H1 (cell line): Measurements from ENCODE around the gene MRM2. TPM values are rescaled to one million over a fixed set of nuclear protein-coding genes. Genes with fewer than 3 reads are reported as not detected.

Experiments
- NRF1 ChIP-seq: IDR thresholded peaks from 2 replicates; pipeline ENCODE4 v1.6.1; 2011; ENCODE audit warnings: mild to moderate bottlenecking, low read depth, low read length, improper control_type of control experiment
- SIRT6 ChIP-seq: IDR thresholded peaks from one replicate; pipeline ENCODE4 v1.7.1; 2012; ENCODE audit warnings: low read length, inconsistent platforms
- USF2 ChIP-seq: IDR thresholded peaks from 2 replicates; pipeline ENCODE4 v1.6.1; 2011; ENCODE audit warnings: low read length, improper control_type of control experiment
- YY1 ChIP-seq: IDR thresholded peaks from 2 replicates; pipeline ENCODE4 v1.6.1; 2011; ENCODE audit warnings: low read depth, mild to moderate bottlenecking, low read length
- polyA plus RNA-seq, 7 experiments: library from polyadenylated mRNA; depleted of rRNA in 3 of 7; stranded (reverse) in 5 of 7; unstranded in 2 of 7; fragments of >200 nt in 5 of 7; fragments of 200-250 nt in 2 of 7; gene quantifications; 1 replicate in 5 of 7; 2 replicates in 1 of 7; 4 replicates in 1 of 7; pipeline versions ENCODE4 v1.2.1 to v1.2.3, GENCODE V29; 2011 to 2013; ENCODE audit warnings: missing spikeins in 2 of 7, mixed read lengths in 2 of 7
- total RNA-seq: library from RNA; stranded (reverse); fragmentation: NEBNext Ultra II Directional; extraction: Animal tissue kit (Norgen Biotek cat#: 25700); gene quantifications from 2 replicates; pipeline ENCODE4 v1.2.1, GENCODE V29; 2021

Gene MRM2
- total and polyA plus RNA-seq, 2 of the 8 experiments (the other 6 are each of a cell fraction or from before 2014, with no cell fraction given): 17.2 to 38.6 TPM

GRCh38 chr7:2273866-2274265 lies 31.9 kb upstream of the MRM2 start (continued):
- TF ChIP-seq NRF1 (no peak), USF2 (no peak), SIRT6 (no peak), YY1 (no peak)
